GM18498 (cell line): ENCODE data around the gene GPSM1.

Experiments
- ATAC-seq: cut with Tn5 transposase; IDR thresholded peaks from one replicate; pipeline ENCODE4 v1.9.1; 2021; ENCODE audit warnings: mild to moderate bottlenecking, moderate library complexity; ENCODE audit not compliant: unreplicated experiment

Gene GPSM1

GRCh38 chr9:136291306-136292025 lies 35.9 kb upstream of the GPSM1 start:
- no peak for ATAC-seq

GRCh38 chr9:136292026-136292538 lies 35.3 kb upstream of the GPSM1 start:
- ATAC-seq: no peak

- no peak for ATAC-seq
Observed at GRCh38 chr9:136292591-136293448, 34.5 kb upstream of the GPSM1 start.

GRCh38 chr9:136293476-136294077 lies 33.8 kb upstream of the GPSM1 start:
- no peak for ATAC-seq

GRCh38 chr9:136294437-136294836 lies 32.9 kb upstream of the GPSM1 start:
- no peak for ATAC-seq

GRCh38 chr9:136295055-136295454 lies 32.3 kb upstream of the GPSM1 start:
- no peak for ATAC-seq

- ATAC-seq: no peak
Observed at GRCh38 chr9:136295542-136296433, 31.6 kb upstream of the GPSM1 start.

- ATAC-seq: no peak
Observed at GRCh38 chr9:136296434-136297015, 30.8 kb upstream of the GPSM1 start.

- ATAC-seq: no peak
Observed at GRCh38 chr9:136297016-136297691, 30.2 kb upstream of the GPSM1 start.

- no peak for ATAC-seq
Observed at GRCh38 chr9:136297766-136298735, 29.3 kb upstream of the GPSM1 start.

GRCh38 chr9:136299116-136299515 lies 28.2 kb upstream of the GPSM1 start:
- no peak for ATAC-seq

GRCh38 chr9:136299541-136299940 lies 27.8 kb upstream of the GPSM1 start:
- no peak for ATAC-seq

- no peak for ATAC-seq
Observed at GRCh38 chr9:136300016-136300545, 27.3 kb upstream of the GPSM1 start.

- ATAC-seq: no peak
Observed at GRCh38 chr9:136300866-136301265, 26.5 kb upstream of the GPSM1 start.

- no peak for ATAC-seq
Observed at GRCh38 chr9:136302527-136302926, 24.8 kb upstream of the GPSM1 start.

GRCh38 chr9:136303066-136303824 lies 24.1 kb upstream of the GPSM1 start:
- no peak for ATAC-seq

GRCh38 chr9:136303825-136304416 lies 23.4 kb upstream of the GPSM1 start, which contains the start of gene CCDC187:
CCDC187 (minus strand) TSS chr9:136304094; CDS start chr9:136303830, 264 bp downstream.
- no peak for ATAC-seq
